Endothelial cell of umbilical vein (primary cell): Measurements from ENCODE around the gene PHC2. TPM values are rescaled to one million over a fixed set of nuclear protein-coding genes. Genes with fewer than 3 reads are reported as not detected.

ENCODE experiments used
- BruUV-seq: library from RNA; stranded (reverse); fragments of 400-500 nt; replicated peaks from 2 replicates; lab custom pipeline; 2021; lab: Mats Ljungman, UMichigan
- CTCF ChIA-PET: fragments of 300-600, 350-600 bp; sonication (Branson Sonifier 250); formaldehyde crosslinking; loops from one replicate; lab custom pipeline; 2021; ENCODE audit warnings: antibody characterized with exemption, inconsistent platforms; lab: Charles Lee
- POLR2A ChIA-PET: fragments of 300-600, 350-600 bp; sonication (Branson Sonifier 250); formaldehyde crosslinking; loops from one replicate; lab custom pipeline; 2021; ENCODE audit warnings: antibody characterized with exemption, inconsistent platforms; lab: Charles Lee
- DNase-seq: peaks from one replicate; pipeline ENCODE4 v3.0.0-alpha.2; 2011; ENCODE audit warnings: low read depth, low spot score
- FAIRE-seq: peaks from 2 replicates; lab custom pipeline; 2011; peaks lifted over from hg19 to GRCh38; lab: Jason Lieb, UNC
- H2AFZ ChIP-seq: 2 replicates; pipeline ENCODE4 v1.6.0; 2012; ENCODE audit warnings: low read depth, low read length, control low read depth, inconsistent platforms
- H3K27ac ChIP-seq: 2 replicates; pipeline ENCODE4 v1.5.1; 2011; ENCODE audit warnings: low read depth, mild to moderate bottlenecking, control low read depth, low read length, moderate library complexity; ENCODE audit not compliant: insufficient read depth
- H3K27me3 ChIP-seq, 2 experiments: 2 replicates each; pipeline versions ENCODE4 v1.6.0 to v1.6.1; 2011; ENCODE audit warnings: low read length in 2 of 2, mixed read lengths in 1 of 2; ENCODE audit not compliant: control insufficient read depth in 2 of 2, insufficient read depth in 2 of 2
- H3K36me3 ChIP-seq, 2 experiments: 2 replicates in 1 of 2; 3 replicates in 1 of 2; pipeline ENCODE4 v1.5.1; 2011; ENCODE audit warnings: low read length in 2 of 2, mild to moderate bottlenecking in 1 of 2, moderate library complexity in 1 of 2; ENCODE audit not compliant: control insufficient read depth in 2 of 2, insufficient read depth in 2 of 2; ENCODE audit errors: extremely low read depth in 1 of 2
- H3K4me1 ChIP-seq: 3 replicates; pipeline ENCODE4 v1.5.1; 2011; ENCODE audit warnings: mild to moderate bottlenecking, low read length; ENCODE audit not compliant: control insufficient read depth, insufficient read depth; ENCODE audit errors: extremely low read depth
- H3K4me2 ChIP-seq: 2 replicates; pipeline ENCODE4 v1.6.1; 2011; ENCODE audit warnings: low read length, control low read depth, mixed read lengths; ENCODE audit not compliant: insufficient read depth
- H3K4me3 ChIP-seq, 3 experiments: fragments of 200-600 bp in 1 of 3; sonication (generic), shearing (Covaris generic) in 1 of 3; replicated peaks in 1 of 3; 2 replicates each; pipeline ENCODE4 v1.5.1; 2011 to 2016; ENCODE audit warnings: control low read depth in 3 of 3, low read length in 3 of 3, mild to moderate bottlenecking in 2 of 3, inconsistent platforms in 1 of 3, low read depth in 1 of 3, moderate library complexity in 1 of 3; ENCODE audit not compliant: insufficient read depth in 1 of 3
- H3K79me2 ChIP-seq: 2 replicates; pipeline ENCODE4 v1.6.0; 2012; ENCODE audit warnings: low read length, inconsistent platforms; ENCODE audit not compliant: control insufficient read depth, insufficient read depth
- H3K9ac ChIP-seq: replicated peaks from 2 replicates; pipeline ENCODE3; 2011; ENCODE audit warnings: low read length, control low read depth; ENCODE audit not compliant: insufficient read depth; ENCODE audit errors: extremely low read depth
- H3K9me1 ChIP-seq: replicated peaks from 3 replicates; pipeline ENCODE4 v1.6.0; 2011; ENCODE audit warnings: mild to moderate bottlenecking, low read length; ENCODE audit not compliant: control insufficient read depth, insufficient read depth; ENCODE audit errors: extremely low read depth
- H3K9me3 ChIP-seq: replicated peaks from 2 replicates; pipeline ENCODE4 v1.5.1; 2012; ENCODE audit warnings: low read length, inconsistent platforms; ENCODE audit not compliant: control insufficient read depth, insufficient read depth
- H4K20me1 ChIP-seq: replicated peaks from 2 replicates; pipeline ENCODE3; 2011; ENCODE audit warnings: mild to moderate bottlenecking, low read length; ENCODE audit not compliant: control insufficient read depth, insufficient read depth; ENCODE audit errors: extremely low read depth
- EZH2 ChIP-seq: IDR thresholded peaks from 2 replicates; pipeline ENCODE4 v1.6.1; 2012; ENCODE audit warnings: borderline replicate concordance, low read depth, mild to moderate bottlenecking, moderate library complexity, low read length, inconsistent platforms; ENCODE audit not compliant: severe bottlenecking
- FOS ChIP-seq: IDR thresholded peaks from 2 replicates; pipeline ENCODE4 v1.6.1; 2011; ENCODE audit warnings: mild to moderate bottlenecking, low read length, moderate library complexity, borderline replicate concordance; ENCODE audit not compliant: insufficient read depth
- GATA2 ChIP-seq: IDR thresholded peaks from 2 replicates; pipeline ENCODE4 v1.7.0; 2011; ENCODE audit warnings: low read depth, mild to moderate bottlenecking, moderate library complexity, mixed read lengths, low read length; ENCODE audit not compliant: insufficient read length, insufficient read depth
- JUN ChIP-seq: IDR thresholded peaks from 2 replicates; pipeline ENCODE4 v1.6.1; 2011; ENCODE audit warnings: borderline replicate concordance, low read depth; ENCODE audit not compliant: insufficient read length, insufficient read depth
- MYC ChIP-seq: IDR thresholded peaks from one replicate; pipeline ENCODE4 v1.6.1; 2011; ENCODE audit warnings: mild to moderate bottlenecking, low read depth, low read length
- POLR2A ChIP-seq: IDR thresholded peaks from 2 replicates; pipeline ENCODE4 v1.6.1; 2012; ENCODE audit warnings: low read depth, mild to moderate bottlenecking, control low read depth, low read length
- POLR2AphosphoS5 ChIP-seq: IDR thresholded peaks from 2 replicates; pipeline ENCODE4 v1.6.1; 2012; ENCODE audit warnings: low read depth, mild to moderate bottlenecking, control low read depth, low read length, moderate library complexity; ENCODE audit not compliant: insufficient read depth
- dilution Hi-C: fragments of 300-500 bp; cut with MboI; formaldehyde crosslinking; loops from one replicate; pipeline ENCODE4 v1.15.0; 2019; ENCODE audit warnings: low sequenced_read_pairs; ENCODE audit not compliant: extremely low pct_ligation_motif_present
- intact Hi-C: fragments of 100-400 bp; cut with micrococcal nuclease; formaldehyde crosslinking; loops from one replicate; pipeline ENCODE4 v1.10.0; 2022
- polyA plus RNA-seq, 4 experiments: library from polyadenylated mRNA; depleted of rRNA in 3 of 4; stranded (reverse) in 3 of 4; unstranded in 1 of 4; fragments of >200 nt; gene quantifications; 2 replicates each; pipeline versions ENCODE4 v1.2.1 to v1.2.3, GENCODE V29; 2011 to 2012; ENCODE audit warnings: missing spikeins in 1 of 4
- total RNA-seq: library from RNA; stranded (reverse); gene quantifications from 2 replicates; pipeline ENCODE4 v1.2.3, GENCODE V29; 2021
- TF ChIP-seq, protein P1 (sequence below): IDR thresholded peaks from 2 replicates; pipeline ENCODE4 v1.6.1; 2011; ENCODE audit not compliant: insufficient read depth, insufficient read length
- TF ChIP-seq, protein P2 (sequence below), 2 donors: IDR thresholded peaks; 1 replicate in 1 of 2; 2 replicates in 1 of 2; pipeline ENCODE4 v1.5.1; 2011; ENCODE audit warnings: low read length in 2 of 2, mild to moderate bottlenecking in 2 of 2, moderate library complexity in 2 of 2, control low read depth in 1 of 2, inconsistent platforms in 1 of 2, low read depth in 1 of 2; ENCODE audit not compliant: insufficient read depth in 1 of 2; ENCODE audit errors: extremely low read depth in 1 of 2

Gene PHC2
- total and polyA plus RNA-seq, 2 donors (not counting 3 experiments of a cell fraction or from before 2014, with no cell fraction given) = 65.6 to 79.0 TPM

DNA sequence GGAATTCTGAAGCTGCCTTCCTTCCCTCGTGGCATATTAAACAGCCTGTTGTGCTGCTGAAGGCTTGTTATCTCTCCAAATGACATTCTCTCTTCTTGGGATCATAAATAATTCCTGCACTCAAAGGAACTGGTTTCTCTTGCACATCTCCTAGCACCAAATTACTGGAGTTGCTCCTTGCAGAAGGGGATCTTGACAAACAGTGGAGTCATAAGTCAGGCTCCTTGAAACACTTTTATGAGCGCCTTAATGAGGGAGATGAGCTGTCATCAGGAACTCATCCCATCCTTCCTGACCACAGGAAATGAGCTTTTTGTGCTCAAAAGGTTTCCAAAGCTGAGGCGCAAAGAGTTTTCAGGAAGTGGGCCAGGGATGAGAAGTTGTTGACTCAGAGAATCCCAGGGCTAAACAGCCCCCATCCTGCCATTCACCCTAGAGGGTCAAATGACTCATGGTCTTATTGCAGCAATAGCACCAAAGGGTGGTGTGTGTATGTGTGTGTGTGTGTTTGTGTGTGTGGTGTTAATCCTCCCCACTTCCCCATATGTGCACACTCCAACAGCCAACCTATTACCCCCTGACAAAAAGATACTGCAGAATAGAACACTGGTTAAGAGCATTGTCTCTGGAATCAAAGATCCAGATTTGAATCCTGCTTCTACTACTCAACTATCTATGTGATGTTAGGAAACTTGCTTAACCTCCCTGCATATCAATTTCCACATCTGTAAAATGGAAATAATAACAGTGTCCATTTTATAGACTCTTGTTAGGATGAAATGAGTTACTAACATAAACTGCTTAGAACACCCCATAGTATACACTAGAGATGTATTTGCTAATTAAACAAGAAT is 2.8 kb upstream of the PHC2 start:
- no peaks in the 10 kb centered on the region for H3K27me3 ChIP-seq
- FAIRE-seq (peak; percentile 90), DNase-seq (peak; percentile 90)
- peak; percentile 29 for TF ChIP-seq POLR2A
- TF ChIP-seq JUN = peak; percentile 91
- TF ChIP-seq, protein P1, sequence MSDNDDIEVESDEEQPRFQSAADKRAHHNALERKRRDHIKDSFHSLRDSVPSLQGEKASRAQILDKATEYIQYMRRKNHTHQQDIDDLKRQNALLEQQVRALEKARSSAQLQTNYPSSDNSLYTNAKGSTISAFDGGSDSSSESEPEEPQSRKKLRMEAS = no peak
- TF ChIP-seq POLR2AphosphoS5 = peak; percentile 96
- no peak for TF ChIP-seq EZH2
- TF ChIP-seq FOS = peak; percentile 100
- TF ChIP-seq, protein P2, sequence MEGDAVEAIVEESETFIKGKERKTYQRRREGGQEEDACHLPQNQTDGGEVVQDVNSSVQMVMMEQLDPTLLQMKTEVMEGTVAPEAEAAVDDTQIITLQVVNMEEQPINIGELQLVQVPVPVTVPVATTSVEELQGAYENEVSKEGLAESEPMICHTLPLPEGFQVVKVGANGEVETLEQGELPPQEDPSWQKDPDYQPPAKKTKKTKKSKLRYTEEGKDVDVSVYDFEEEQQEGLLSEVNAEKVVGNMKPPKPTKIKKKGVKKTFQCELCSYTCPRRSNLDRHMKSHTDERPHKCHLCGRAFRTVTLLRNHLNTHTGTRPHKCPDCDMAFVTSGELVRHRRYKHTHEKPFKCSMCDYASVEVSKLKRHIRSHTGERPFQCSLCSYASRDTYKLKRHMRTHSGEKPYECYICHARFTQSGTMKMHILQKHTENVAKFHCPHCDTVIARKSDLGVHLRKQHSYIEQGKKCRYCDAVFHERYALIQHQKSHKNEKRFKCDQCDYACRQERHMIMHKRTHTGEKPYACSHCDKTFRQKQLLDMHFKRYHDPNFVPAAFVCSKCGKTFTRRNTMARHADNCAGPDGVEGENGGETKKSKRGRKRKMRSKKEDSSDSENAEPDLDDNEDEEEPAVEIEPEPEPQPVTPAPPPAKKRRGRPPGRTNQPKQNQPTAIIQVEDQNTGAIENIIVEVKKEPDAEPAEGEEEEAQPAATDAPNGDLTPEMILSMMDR (IDR thresholded peaks at IDR 0.05; ENCODE audit: extremely low read depth in 1 of 2, insufficient read depth in 1 of 2, low read depth in 1 of 2, low read length in 2 of 2) = no peak
- TF ChIP-seq MYC = peak; percentile 74
- peak; percentile 85 for TF ChIP-seq GATA2
- H3K9me1 ChIP-seq = no peaks in the 10 kb centered on the region
- H2AFZ ChIP-seq = no peak overlapping the region
- no peaks in the 10 kb centered on the region for H4K20me1 ChIP-seq
- no TSS peak for BruUV-seq
- peak overlapping the region; percentile 40 for H3K4me2 ChIP-seq
- intact Hi-C loops = loop anchor here (1.0 to 5.0 kb wide), 2 partner anchors 10 to 306 kb away; no protein-coding TSS in a partner anchor
- no peak overlapping the region for H3K9ac ChIP-seq
- no peaks in the 10 kb centered on the region for H3K9me3 ChIP-seq
- POLR2A ChIA-PET = no interaction called here
- dilution Hi-C loops = no loop called here
- CTCF ChIA-PET = interaction anchor here (1.7 to 2.2 kb wide), 2 partner anchors 9 to 22 kb away, joined by 10 read pairs; no protein-coding TSS in a partner anchor
- no peak overlapping the region for H3K4me3 ChIP-seq
- H3K36me3 ChIP-seq = no peaks in the 10 kb centered on the region
- no peaks in the 10 kb centered on the region for H3K79me2 ChIP-seq
- H3K4me1 ChIP-seq = peaks cover 30% of the 10 kb centered on the region
- peak overlapping the region; percentile 37 for H3K27ac ChIP-seq
